NCI-H526 treated with DMSO at 0.1 percent for 48 hours (cell line): Measurements from ENCODE around the gene SBK1.
"Not testable (repeated sequence)": the region's sequence is repeated elsewhere in the genome, so short reads cannot be mapped to it uniquely, and the experiment has no call there.

Source experiments
- DNase-seq: peaks from one replicate; lab custom pipeline; 2025; lab: John Stamatoyannopoulos, UW

The SBK1 gene

GRCh38 chr16:28308794-28309584 lies 16.7 kb downstream of the SBK1 start:
- no peak for DNase-seq

GRCh38 chr16:28309811-28310311 lies 17.5 kb downstream of the SBK1 start:
- no peak for DNase-seq

- no peak for DNase-seq
Observed at GRCh38 chr16:28310796-28311195, 18.5 kb downstream of the SBK1 start.

GRCh38 chr16:28311413-28311812 lies 19.1 kb downstream of the SBK1 start:
- DNase-seq, result no peak

GRCh38 chr16:28311913-28312312 lies 19.6 kb downstream of the SBK1 start:
- DNase-seq, result no peak

GRCh38 chr16:28312327-28312726 lies 20.0 kb downstream of the SBK1 start:
- no peak for DNase-seq

GRCh38 chr16:28313587-28313986 lies 21.3 kb downstream of the SBK1 start:
- no peak for DNase-seq

GRCh38 chr16:28316054-28316453 lies 23.7 kb downstream of the SBK1 start:
- no peak for DNase-seq

- DNase-seq, result no peak
Observed at GRCh38 chr16:28317040-28317880, 24.9 kb downstream of the SBK1 start.

GRCh38 chr16:28318042-28318744 lies 25.9 kb downstream of the SBK1 start:
- DNase-seq, result no peak

- DNase-seq, result no peak
Observed at GRCh38 chr16:28319476-28320022, 27.2 kb downstream of the SBK1 start.

- no peak for DNase-seq
Observed at GRCh38 chr16:28320023-28320561, 27.8 kb downstream of the SBK1 start.

GRCh38 chr16:28320741-28321140 lies 28.4 kb downstream of the SBK1 start:
- no peak for DNase-seq

GRCh38 chr16:28321700-28322411 lies 29.5 kb downstream of the SBK1 start:
- no peak for DNase-seq

GRCh38 chr16:28324235-28324886 lies 32.0 kb downstream of the SBK1 start:
- DNase-seq, result no peak

GRCh38 chr16:28324887-28325279 lies 32.6 kb downstream of the SBK1 start:
- DNase-seq, result no peak

GRCh38 chr16:28326881-28327610 lies 34.7 kb downstream of the SBK1 start:
- peak; percentile 25 for DNase-seq

- DNase-seq, result not testable (repeated sequence)
Observed at GRCh38 chr16:28330232-28330631, 37.9 kb downstream of the SBK1 start.

- not testable (repeated sequence) for DNase-seq
Observed at GRCh38 chr16:28330981-28331380, 38.7 kb downstream of the SBK1 start.

- not testable (repeated sequence) for DNase-seq
Observed at GRCh38 chr16:28332632-28333031, 40.3 kb downstream of the SBK1 start.
